ENCODE measurements around the gene HOXC13.

The HOXC13 gene

GRCh38 chr12:53939141-53940108 lies 794 bp downstream of the HOXC13 start:
- DNase-seq (ENCODE audit: low read depth), result no peak

GRCh38 chr12:53940443-53941014 lies 1.9 kb downstream of the HOXC13 start:
- no peak for DNase-seq (ENCODE audit: low read depth)

- no peak for DNase-seq (ENCODE audit: low read depth)
Observed at GRCh38 chr12:53941187-53941586, 2.6 kb downstream of the HOXC13 start.

- no peak for DNase-seq (ENCODE audit: low read depth)
Observed at GRCh38 chr12:53941750-53942149, 3.1 kb downstream of the HOXC13 start.

- no peak for DNase-seq (ENCODE audit: low read depth)
Observed at GRCh38 chr12:53942467-53942997, 3.9 kb downstream of the HOXC13 start.

GRCh38 chr12:53944209-53944608 lies 5.6 kb downstream of the HOXC13 start:
- no peak for DNase-seq (ENCODE audit: low read depth)

GRCh38 chr12:53944907-53945847 lies 6.5 kb downstream of the HOXC13 start:
- DNase-seq (ENCODE audit: low read depth), result no peak

- DNase-seq (ENCODE audit: low read depth), result no peak
Observed at GRCh38 chr12:53947743-53948142, 9.1 kb downstream of the HOXC13 start.

- DNase-seq (ENCODE audit: low read depth), result no peak
Observed at GRCh38 chr12:53948650-53949593, 10.3 kb downstream of the HOXC13 start.

- DNase-seq (ENCODE audit: low read depth), result no peak
Observed at GRCh38 chr12:53949631-53950436, 11.2 kb downstream of the HOXC13 start.

GRCh38 chr12:53950437-53950773 lies 11.8 kb downstream of the HOXC13 start:
- no peak for DNase-seq (ENCODE audit: low read depth)

- no peak for DNase-seq (ENCODE audit: low read depth)
Observed at GRCh38 chr12:53950789-53951576, 12.4 kb downstream of the HOXC13 start.

GRCh38 chr12:53951577-53952334 lies 13.1 kb downstream of the HOXC13 start:
- no peak for DNase-seq (ENCODE audit: low read depth)

GRCh38 chr12:53952335-53952694 lies 13.7 kb downstream of the HOXC13 start:
- DNase-seq (ENCODE audit: low read depth), result no peak

- DNase-seq (ENCODE audit: low read depth), result no peak
Observed at GRCh38 chr12:53952871-53953734, 14.5 kb downstream of the HOXC13 start.

- no peak for DNase-seq (ENCODE audit: low read depth)
Observed at GRCh38 chr12:53953831-53954693, 15.4 kb downstream of the HOXC13 start.

GRCh38 chr12:53954694-53955035 lies 16.0 kb downstream of the HOXC13 start, which contains the start of gene HOXC12:
HOXC12 (plus strand) TSS chr12:53954903; CDS start chr12:53954930, 27 bp downstream.
- DNase-seq (ENCODE audit: low read depth), result no peak

Measured in non-pigmented ciliary epithelial cell (primary cell).